MCF 10A (cell line): ENCODE data around the gene WWP2. TPM values are rescaled to one million over a fixed set of nuclear protein-coding genes. Genes with fewer than 3 reads are reported as not detected.
"Not testable (repeated sequence)": the region's sequence is repeated elsewhere in the genome, so short reads cannot be mapped to it uniquely, and the experiment has no call there.

Experiments used
- BruUV-seq: library from RNA; stranded (reverse); fragments of 400-500 nt; replicated peaks from 2 replicates; lab custom pipeline; 2021; lab: Mats Ljungman, UMichigan
- CTCF ChIA-PET: fragments of 300-600 bp; sonication (Branson Sonifier 250); formaldehyde crosslinking; extraction: SDS; loops from one replicate; lab custom pipeline; 2021; ENCODE audit warnings: antibody characterized with exemption, inconsistent platforms; lab: Yijun Ruan, JAX
- POLR2A ChIA-PET: fragments of 300-600, 350-650 bp; sonication (Branson Sonifier 250); formaldehyde crosslinking; extraction: SDS; loops from one replicate; lab custom pipeline; 2020; ENCODE audit warnings: antibody characterized with exemption, inconsistent platforms; lab: Yijun Ruan, JAX
- DNase-seq: peaks from one replicate; pipeline ENCODE4 v3.0.0-alpha.2; 2018; ENCODE audit not compliant: unreplicated experiment
- H3K27ac Mint-ChIP-seq: one replicate; pipeline ENCODE4 v1.8.0; 2022; ENCODE audit warnings: mild to moderate bottlenecking, low read depth, mixed read lengths; ENCODE audit not compliant: unreplicated experiment
- H3K27me3 Mint-ChIP-seq: one replicate; pipeline ENCODE4 v1.8.0; 2022; ENCODE audit warnings: mixed read lengths; ENCODE audit not compliant: insufficient read depth, unreplicated experiment
- H3K36me3 Mint-ChIP-seq: one replicate; pipeline ENCODE4 v1.8.0; 2022; ENCODE audit warnings: mild to moderate bottlenecking, moderate library complexity, mixed read lengths; ENCODE audit not compliant: insufficient read depth, unreplicated experiment
- H3K4me1 Mint-ChIP-seq: one replicate; pipeline ENCODE4 v1.8.0; 2022; ENCODE audit warnings: mixed read lengths; ENCODE audit not compliant: insufficient read depth, unreplicated experiment
- H3K4me3 Mint-ChIP-seq: one replicate; pipeline ENCODE4 v1.8.0; 2022; ENCODE audit warnings: mild to moderate bottlenecking, moderate library complexity, mixed read lengths; ENCODE audit not compliant: unreplicated experiment
- H3K9me3 Mint-ChIP-seq: one replicate; pipeline ENCODE4 v1.8.0; 2022; ENCODE audit warnings: mixed read lengths; ENCODE audit not compliant: unreplicated experiment
- intact Hi-C: fragments of 100-400 bp; cut with micrococcal nuclease; formaldehyde crosslinking; loops from 2 replicates; pipeline ENCODE4 v1.14.1; 2022
- total RNA-seq: library from RNA; stranded (reverse); gene quantifications from 2 replicates; pipeline ENCODE4 v1.2.3, GENCODE V29; 2022
- TF ChIP-seq, protein P1 (sequence below): fragments of 200-600 bp; IDR thresholded peaks from one replicate; pipeline ENCODE4 v1.8.0; 2022; ENCODE audit warnings: antibody characterized with exemption, mild to moderate bottlenecking; ENCODE audit not compliant: unreplicated experiment

Gene WWP2
- total RNA-seq, 1 experiment from 2014 or later: 30.4 TPM

DNA sequence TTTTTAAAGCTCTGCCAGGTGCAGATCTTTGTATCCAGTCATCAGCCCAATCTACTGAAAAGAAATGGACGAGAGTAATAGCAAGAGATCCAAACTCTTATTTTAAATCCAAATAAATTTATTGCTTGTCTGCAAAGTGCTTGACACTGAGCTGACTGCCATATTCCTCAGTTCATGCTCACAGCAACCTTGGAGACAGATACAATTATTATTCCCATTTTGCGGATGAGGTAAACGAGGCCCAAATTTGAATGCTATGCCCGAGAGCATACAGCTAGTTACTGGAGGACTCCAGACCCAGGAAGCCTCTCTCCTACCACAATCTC, 8.0 kb upstream of the WWP2 start:
- POLR2A ChIA-PET: interaction anchor here (1.0 to 5.8 kb wide), 24 partner anchors 8 to 413 kb away, joined by 3 to 138 read pairs (median 6); partner anchors contain the start of genes NQO1, TERF2 and WWP2
- TF ChIP-seq, protein P1, sequence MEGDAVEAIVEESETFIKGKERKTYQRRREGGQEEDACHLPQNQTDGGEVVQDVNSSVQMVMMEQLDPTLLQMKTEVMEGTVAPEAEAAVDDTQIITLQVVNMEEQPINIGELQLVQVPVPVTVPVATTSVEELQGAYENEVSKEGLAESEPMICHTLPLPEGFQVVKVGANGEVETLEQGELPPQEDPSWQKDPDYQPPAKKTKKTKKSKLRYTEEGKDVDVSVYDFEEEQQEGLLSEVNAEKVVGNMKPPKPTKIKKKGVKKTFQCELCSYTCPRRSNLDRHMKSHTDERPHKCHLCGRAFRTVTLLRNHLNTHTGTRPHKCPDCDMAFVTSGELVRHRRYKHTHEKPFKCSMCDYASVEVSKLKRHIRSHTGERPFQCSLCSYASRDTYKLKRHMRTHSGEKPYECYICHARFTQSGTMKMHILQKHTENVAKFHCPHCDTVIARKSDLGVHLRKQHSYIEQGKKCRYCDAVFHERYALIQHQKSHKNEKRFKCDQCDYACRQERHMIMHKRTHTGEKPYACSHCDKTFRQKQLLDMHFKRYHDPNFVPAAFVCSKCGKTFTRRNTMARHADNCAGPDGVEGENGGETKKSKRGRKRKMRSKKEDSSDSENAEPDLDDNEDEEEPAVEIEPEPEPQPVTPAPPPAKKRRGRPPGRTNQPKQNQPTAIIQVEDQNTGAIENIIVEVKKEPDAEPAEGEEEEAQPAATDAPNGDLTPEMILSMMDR: no peak
- Mint-ChIP-seq H3K9me3 (no peaks in the 10 kb centered on the region), H3K36me3 (peaks cover 39% of the 10 kb centered on the region), H3K27me3 (no peaks in the 10 kb centered on the region), H3K4me3 (peak overlapping the region; percentile 98), H3K27ac (peak overlapping the region; percentile 99), H3K4me1 (peaks cover 3% of the 10 kb centered on the region)
- CTCF ChIA-PET: interaction anchor here (0.5 to 3.4 kb wide), 25 partner anchors 7 to 414 kb away, joined by 3 to 98 read pairs (median 5); partner anchors contain the start of genes NIP7 and NQO1
- intact Hi-C loops: loop anchor here (1.0 kb wide), 3 partner anchors 28 to 358 kb away; partner anchors contain the start of gene NQO1
- DNase-seq: no peak
- TSS peak; percentile 64 for BruUV-seq

DNA sequence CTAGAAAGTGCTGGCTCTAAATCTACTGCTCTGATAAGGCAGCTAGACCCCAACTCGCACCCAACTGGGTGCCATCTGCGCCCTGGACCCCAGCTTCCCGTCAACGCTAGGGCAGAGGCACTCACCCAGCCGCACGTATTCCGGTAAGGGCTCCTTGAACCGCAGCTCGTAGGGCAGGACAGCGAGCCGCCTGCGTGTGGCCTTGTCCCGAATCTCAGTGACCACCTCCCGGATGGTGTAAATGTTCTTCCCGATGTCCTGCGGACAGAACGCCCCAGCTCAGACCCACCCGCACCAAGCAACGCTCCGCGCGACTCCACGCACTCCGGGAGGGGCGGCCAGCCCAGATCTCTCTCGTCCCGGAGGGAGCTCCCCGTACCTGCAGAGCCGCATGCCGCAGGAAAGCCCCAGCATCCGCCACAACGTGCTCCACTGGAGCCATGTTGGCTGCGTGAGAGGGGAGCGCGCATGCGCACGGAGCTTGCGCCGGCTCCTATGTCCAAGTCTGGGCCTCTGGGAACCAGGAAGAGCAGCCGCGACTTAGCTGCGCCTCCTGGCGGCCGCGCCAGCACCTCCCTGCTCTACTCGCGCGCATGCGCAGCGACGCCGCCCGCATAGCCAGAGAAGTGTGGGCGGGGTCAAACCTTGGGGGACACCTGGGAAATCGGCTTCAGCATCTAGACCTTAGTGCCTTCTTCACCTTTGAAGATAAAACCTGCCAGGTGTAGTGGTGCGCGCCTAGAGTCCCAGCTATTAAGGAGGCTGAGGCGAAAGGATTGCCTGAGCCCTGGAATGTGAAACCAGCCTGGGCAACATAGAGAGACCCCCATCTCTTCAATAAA, 7.4 kb upstream of the WWP2 start, which contains the start of gene NOB1:
NOB1 (minus strand) TSS at position 458 of the 842 bp plus-strand sequence; CDS start at position 442, 16 bp downstream.
- ChIA-PET CTCF (interaction anchor here (0.5 to 3.4 kb wide), 31 partner anchors 7 to 434 kb away, joined by 3 to 98 read pairs (median 5); partner anchors contain the start of genes NIP7 and NQO1), POLR2A (interaction anchor here (0.6 to 5.8 kb wide), 29 partner anchors 8 to 577 kb away, joined by 3 to 138 read pairs (median 6); partner anchors contain the start of genes NQO1, TERF2 and WWP2)
- Mint-ChIP-seq H3K4me1 (peaks cover 3% of the 10 kb centered on the region), H3K4me3 (peak within 1 kb of the TSS; percentile 98), H3K27me3 (no peaks in the 10 kb centered on the region), H3K36me3 (peaks cover 33% of the 10 kb centered on the region), H3K27ac (peak within 1 kb of the TSS; percentile 99), H3K9me3 (no peaks in the 10 kb centered on the region)
- no TSS peak for BruUV-seq
- DNase-seq: peak; percentile 94
- TF ChIP-seq, protein P1: peak; percentile 93
- intact Hi-C loops: loop anchor here (1.0 kb wide), 3 partner anchors 28 to 358 kb away; partner anchors contain the start of gene NQO1

DNA sequence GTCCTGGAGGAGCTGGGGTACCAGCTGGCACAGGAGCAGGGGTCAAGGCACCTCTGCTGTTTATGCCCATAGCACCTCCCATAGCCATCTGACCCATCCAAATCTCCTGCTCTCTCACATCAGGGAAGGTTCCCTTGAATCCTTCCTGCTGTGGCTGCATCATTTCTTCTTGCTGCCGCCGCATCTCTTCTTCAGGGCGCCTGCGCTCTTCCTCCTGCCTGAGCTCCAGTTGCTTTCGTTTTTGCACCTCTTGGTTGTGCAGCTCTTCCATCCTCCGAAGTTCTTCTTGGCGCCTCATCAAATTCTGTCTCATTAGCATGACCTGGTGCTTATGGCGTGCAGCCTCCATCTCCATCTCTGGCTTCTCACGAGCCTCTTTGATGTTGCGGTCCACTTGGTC, 5.4 kb upstream of the WWP2 start:
- no peak overlapping the region for H3K27ac Mint-ChIP-seq
- CTCF ChIA-PET: interaction anchor here (2.5 kb wide), 1 partner anchor 48 kb away, joined by 9 read pairs; no protein-coding TSS in a partner anchor
- H3K4me3 Mint-ChIP-seq: no peak overlapping the region
- H3K4me1 Mint-ChIP-seq: peaks cover 3% of the 10 kb centered on the region
- no TSS peak for BruUV-seq
- TF ChIP-seq, protein P1: no peak
- H3K36me3 Mint-ChIP-seq: peaks cover 13% of the 10 kb centered on the region
- H3K9me3 Mint-ChIP-seq: no peaks in the 10 kb centered on the region
- H3K27me3 Mint-ChIP-seq: no peaks in the 10 kb centered on the region
- DNase-seq: no peak
- POLR2A ChIA-PET: interaction anchor here (5.8 kb wide), 1 partner anchor 31 kb away, joined by 138 read pairs; the partner anchor contains the start of gene NQO1
- intact Hi-C loops: no loop called here

DNA sequence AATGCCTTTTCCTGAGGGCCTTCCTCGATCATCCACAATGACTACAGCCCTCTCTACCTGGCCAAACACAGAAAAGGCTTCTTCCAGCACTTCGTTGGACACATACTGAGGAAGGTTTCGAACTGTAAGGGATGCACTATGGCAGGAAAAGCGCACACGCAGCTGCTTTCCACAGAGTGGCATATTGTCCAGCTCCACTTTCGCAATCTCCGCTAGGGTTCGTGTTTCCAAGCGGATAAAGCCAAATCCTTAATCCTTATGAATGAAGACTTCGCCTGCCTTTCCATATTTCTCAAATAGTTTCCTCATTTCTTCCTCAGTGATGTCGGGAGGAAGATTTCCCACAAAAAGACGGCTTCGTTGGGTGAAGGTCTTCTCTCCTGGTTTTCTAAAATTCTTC, 4.8 kb upstream of the WWP2 start:
- BruUV-seq, H3K4me3 Mint-ChIP-seq, H3K9me3 Mint-ChIP-seq, H3K36me3 Mint-ChIP-seq, H3K4me1 Mint-ChIP-seq, H3K27me3 Mint-ChIP-seq, intact Hi-C loops, H3K27ac Mint-ChIP-seq, DNase-seq: not testable (repeated sequence)
- POLR2A ChIA-PET: interaction anchor here (5.8 kb wide), 1 partner anchor 31 kb away, joined by 138 read pairs; the partner anchor contains the start of gene NQO1
- CTCF ChIA-PET: interaction anchor here (2.5 kb wide), 1 partner anchor 49 kb away, joined by 9 read pairs; no protein-coding TSS in a partner anchor
